Effector CD8-positive, alpha-beta T cell (primary cell): Measurements from ENCODE around the gene GRIK5.
A peak's percentile ranks its signal among the peaks of the same experiment; 100 is the strongest.
"Not testable (repeated sequence)": the region's sequence is repeated elsewhere in the genome, so short reads cannot be mapped to it uniquely, and the experiment has no call there.

Source experiments
- DNase-seq: peaks from one replicate; lab custom pipeline; 2025; lab: John Stamatoyannopoulos, UW

The GRIK5 gene

DNA sequence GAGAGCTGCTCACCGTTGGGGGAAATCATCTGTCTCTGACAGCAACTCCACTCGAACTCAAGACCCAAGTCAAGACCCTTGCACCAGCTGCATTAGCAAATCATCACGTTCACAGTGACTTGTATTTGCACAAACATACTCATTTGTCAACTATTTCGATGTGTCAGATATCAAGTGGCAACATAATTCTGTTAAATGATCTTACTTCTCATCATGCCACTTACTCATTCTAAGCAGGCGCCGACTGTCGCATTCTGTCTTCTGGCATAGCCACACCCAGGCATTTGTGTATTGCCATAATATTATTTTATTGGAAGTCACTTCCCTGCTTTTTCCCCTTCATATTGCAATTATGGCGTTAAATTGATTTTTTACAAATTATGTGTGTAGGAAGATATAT, 53.0 kb downstream of the GRIK5 start:
- DNase-seq = no peak

- not testable (repeated sequence) for DNase-seq
These were observed 57.3 kb downstream of the GRIK5 start for GRCh38 chr19:42012747-42013146.

DNA sequence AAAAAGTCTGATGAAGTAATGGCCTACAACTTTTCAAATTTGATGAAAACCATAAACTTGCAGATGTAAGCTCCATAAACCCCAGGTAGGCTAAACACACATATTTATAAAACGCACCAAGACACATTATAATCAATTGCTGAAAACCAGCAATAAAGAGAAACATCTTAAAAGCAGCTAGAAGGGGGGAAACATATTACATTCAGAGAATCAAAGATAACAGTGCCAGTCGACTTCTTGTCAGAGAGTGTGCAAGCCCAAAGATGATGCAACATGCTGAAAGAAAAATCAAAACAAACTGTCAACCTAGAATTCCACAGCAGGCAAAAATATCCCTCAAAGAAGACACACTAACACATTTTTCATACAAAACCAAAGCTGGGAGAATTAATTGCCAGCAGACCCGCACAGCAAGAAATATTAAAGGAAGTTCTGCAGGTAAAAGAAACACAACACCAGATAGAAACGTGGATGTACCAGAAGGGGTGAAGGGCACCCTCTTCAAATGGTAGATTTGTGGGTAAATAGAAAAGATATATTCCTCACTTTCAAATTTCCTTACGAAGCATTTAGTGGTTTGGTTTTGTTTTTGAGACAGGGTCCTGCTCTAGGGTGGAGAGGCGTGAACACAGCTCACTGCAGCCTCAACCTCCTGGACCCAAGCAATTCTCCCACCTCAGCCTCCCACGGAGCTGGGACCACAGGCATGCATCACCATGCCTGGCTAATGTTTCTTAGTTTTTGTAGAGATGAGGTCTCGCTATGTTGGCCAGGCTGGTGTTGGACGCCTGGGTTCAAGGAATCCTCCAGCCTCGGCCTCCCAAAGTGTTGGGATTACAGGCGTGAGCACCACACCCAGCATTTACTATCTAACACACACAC, 59.5 kb downstream of the GRIK5 start:
- DNase-seq = no peak

GRCh38 chr19:42006569-42006968, 63.4 kb downstream of the GRIK5 start:
- DNase-seq = no peak

DNA sequence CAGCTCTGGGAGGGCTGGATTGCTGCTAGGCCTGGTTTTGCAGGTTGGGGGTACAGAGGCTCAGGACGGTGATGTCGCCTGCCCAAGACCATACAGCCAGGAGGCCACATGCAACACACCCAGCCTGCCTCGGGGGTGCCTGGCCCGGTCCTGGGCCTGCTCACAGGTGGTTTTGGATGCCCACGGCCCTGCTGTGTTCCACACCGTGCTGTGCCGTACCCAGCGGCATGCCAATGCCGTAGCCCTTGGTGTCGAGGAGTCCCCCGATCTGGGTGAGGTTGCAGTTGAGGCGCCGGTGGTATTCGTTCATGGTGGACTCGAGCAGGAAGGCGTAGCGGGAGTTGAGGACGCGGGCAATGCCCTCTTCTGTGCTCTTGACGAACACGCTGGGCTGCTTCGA, 64.5 kb downstream of the GRIK5 start:
- DNase-seq = no peak

DNA sequence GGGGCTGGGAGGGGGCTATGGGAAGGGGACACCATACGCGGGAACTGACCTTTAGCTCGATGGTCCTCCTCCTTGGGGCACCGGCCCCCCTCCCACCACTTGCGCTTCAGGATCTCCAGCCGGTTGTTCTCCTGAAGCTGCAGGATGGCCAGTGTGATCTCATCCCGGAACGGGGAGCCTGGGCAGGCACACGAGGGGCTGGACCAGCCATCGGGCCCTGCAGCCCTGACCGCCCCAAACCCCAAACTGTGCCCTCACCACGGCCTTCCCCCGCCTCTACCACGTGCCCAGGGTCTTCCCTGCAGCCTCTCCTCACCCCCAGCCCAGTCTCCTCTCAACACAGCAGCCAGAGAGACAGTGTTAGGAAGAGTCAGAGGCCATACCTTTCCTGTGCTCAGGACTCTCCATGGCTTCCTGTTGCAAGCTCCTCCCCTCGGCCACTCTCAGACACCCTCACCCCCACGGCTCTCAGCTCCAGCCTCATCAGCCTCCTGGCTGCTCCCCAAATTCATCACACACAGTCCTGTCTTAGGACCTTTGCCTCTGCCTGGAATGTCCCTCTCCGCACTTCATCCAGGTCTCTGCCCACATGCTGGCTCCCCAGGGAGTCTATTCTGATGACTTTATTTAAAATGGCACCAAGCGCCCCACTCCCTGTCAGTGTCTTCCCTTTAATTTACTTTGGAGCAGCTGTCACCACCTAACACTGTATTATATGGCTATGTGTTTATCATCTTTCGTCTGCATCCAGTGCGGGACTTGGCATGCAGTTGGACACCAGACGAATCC, 66.3 kb downstream of the GRIK5 start:
- DNase-seq = no peak

DNA sequence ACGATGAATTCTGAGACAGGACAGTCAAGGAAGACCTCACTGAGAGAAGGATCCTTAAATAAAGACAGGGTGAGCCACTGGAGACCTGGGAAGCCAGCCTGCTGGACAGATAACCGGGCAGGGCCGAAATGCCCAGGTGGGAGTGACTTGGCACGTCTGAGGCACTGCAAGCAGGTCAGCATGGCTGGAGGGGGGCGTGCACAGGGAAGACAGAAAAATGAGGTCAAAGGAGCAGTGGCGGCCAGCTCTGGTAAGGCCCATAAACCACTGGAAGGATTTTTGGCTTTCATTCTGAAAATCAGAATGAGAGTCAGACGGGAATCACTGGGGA, 70.2 kb downstream of the GRIK5 start:
- DNase-seq = no peak

DNA sequence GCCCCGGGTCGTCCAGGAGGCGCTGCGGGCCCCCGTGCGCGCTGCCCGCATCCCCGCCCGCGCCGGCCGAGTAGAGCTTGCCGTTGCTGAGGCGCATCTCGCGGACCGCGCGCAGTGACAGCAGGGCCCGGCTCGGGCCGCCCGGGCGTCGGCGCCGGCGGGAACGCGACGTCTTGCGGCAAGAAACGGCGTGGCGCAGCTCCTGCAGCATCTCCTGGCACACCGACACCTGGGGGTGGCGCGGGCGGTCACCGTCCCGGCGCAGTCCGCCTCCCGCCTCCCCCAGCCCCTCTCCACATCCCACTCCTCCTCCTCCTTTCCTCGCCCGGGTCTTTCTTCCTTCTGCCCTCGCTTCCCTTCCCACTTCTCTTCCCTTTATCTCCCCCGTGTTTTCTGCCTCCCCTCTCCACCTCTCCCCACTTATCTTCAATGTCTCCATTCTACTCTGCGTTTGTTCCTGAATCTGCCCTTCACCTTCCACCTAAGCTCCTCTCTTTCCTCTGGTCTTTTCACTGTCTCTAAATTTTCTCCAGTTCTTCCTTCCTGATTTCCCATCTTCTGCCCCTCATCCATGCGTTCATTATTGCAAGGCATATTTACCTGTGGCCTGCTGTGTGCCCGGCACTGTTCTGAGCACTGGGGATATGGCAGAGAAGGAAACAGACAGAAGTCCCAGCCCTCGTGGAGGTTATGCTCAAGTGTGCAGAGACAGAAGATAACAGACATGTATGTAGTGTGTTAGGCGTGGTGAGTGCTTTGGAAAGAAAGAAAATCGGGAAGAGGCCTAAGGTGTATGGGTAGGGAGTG, 70.7 kb downstream of the GRIK5 start:
- no peak for DNase-seq

- no peak for DNase-seq
These were observed 71.6 kb downstream of the GRIK5 start for GRCh38 chr19:41998246-41999020.

- no peak for DNase-seq
These were observed 72.2 kb downstream of the GRIK5 start for GRCh38 chr19:41997851-41998229.

- DNase-seq = no peak
These were observed 72.7 kb downstream of the GRIK5 start for GRCh38 chr19:41997121-41997850.

DNA sequence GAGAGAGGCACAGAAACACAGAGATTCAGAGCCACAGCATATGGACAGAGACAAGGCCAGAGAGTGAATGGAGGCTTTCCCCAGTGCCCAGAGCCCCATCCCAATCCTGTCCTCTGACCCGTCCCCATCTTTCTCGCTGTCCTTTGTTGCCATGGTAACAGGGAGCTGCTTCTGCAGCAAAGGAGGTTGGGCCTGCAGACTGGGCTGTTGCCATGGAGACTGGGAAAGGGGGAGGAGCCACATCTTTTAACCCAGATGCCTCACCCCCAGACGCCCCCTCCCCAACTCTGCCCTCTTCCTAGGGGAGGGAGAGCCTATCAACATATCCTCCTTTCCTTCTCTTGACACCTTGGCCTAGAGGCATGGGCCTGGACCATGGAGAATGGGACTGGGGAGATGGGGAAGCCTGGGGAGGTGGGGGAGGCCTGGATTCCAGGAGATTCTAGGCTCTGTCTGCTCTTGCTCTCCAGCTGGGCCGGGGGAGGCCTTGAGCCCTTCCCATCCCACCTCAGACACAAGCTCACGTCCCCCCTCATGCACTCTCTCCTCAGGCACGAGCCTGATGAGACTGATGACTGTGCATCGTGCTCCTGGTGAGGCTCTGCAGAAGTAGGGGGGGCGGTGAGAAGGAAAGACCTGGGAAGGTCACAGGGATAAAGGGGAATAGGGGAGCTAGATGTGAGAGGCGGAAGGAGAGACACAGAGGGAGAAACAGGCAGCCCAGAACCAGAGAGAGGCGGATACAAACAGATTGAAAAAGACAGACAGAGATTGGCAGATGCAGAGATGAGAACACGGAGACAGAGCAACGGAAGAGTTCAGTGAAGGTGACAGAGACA, 73.8 kb downstream of the GRIK5 start:
- no peak for DNase-seq

DNA sequence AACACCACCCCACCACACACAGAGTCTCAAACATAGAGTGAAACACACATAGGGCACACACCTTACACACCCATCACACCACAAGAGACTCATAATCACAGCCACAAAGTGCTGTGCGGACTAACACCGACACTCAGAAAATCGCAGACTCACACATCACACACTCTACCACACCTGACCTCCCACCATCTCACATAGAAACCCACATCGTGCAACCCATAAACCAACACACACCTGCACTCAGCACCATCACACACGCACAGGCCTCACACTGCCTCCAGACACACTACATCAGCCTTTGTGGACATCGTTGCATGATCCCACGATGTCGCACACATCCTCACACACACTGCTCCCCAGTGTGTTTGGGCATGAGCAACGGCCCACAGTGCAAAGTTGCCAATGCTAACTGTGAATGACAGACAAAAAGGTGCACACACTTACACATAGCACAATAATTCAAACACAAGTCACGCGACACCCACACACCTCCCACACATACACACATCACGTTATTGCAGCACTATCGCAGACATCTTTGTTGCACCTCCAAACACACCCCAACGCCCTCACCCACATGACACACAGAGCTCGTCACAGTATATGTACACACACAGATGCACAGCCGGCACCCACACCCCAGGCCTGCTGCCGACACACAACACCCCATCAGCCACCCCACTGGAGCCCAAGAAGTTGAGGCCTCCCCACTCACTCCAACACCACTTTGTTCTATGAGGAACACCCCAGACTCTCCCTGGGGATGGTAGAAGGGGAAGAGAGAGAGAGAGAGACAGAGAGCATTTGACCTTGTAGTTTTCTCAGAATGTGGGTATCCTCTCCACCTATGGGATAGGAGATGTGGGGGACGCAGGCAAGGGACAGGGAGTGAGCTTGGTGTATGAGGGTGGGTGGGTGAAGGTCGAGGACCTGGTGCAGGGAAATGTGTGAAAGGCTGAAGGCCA, 74.7 kb downstream of the GRIK5 start:
- DNase-seq = no peak

DNA sequence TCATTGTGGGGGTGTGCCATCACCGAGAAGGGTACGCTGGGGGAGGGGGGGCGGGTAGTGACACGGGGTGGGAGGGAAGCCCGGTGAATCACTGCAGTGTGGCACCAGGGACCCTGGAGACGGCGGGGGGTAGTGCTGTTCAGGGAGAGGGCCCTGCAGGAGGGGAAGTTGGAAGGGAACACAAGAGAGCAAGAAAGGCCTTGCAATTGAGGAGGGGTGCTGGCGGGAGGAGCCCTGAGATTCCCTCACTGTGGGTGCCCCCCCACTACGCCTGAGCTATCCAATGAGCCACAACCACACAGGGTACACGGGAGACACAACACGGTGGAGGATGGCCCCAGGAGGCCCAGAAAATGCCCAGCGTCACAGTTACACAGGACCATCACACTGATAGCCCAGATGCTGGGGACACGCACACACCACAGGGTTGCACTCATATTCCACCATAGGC, 75.5 kb downstream of the GRIK5 start:
- DNase-seq = peak; percentile 46

DNA sequence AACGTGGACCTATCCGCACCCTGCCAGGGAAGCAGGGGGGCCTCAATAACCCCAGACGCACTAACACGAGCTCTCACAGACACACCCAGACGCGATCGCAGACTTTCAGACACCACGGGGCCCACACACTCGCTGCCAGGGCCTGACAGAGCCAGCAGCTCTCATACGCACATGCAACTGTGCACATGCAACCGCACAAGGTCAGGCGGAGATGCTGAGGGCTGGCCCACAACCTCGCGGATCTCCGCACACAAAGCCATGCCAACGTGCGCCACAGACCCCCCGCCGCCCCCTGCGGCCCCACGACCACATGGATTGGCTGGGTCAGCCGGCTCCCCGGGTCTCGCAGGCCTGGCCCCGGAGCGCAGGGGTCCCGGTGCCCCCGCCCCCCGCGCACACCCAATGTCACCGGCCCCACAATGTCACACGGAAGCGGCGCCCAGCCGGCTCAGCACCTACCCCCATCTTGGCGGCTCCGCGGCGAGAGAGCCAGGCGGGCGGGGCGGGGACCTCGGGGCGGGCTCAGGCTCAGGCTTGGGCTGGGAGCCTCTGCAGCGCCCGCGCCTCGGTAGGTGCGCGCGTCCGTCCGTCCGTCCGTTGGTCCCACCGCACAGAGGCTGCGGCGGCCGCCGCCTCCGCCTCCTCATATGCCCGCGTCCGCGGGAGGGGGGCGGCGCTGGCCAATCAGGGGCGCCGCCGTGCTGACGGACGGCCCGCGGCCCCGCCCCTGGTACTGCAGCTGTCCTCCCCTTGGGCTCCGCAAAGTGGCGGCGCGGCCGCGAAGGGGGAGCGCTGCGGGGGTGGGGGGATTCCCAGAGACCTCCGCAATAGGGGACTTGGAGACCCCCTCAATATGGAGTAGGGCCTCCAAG, 76.2 kb downstream of the GRIK5 start, which contains the start of gene ATP1A3:
Gene ATP1A3 (minus strand): TSS at position 619 of the 872 bp plus-strand sequence. CDS start 154 bp downstream, at position 465.
- DNase-seq = peak; percentile 46

DNA sequence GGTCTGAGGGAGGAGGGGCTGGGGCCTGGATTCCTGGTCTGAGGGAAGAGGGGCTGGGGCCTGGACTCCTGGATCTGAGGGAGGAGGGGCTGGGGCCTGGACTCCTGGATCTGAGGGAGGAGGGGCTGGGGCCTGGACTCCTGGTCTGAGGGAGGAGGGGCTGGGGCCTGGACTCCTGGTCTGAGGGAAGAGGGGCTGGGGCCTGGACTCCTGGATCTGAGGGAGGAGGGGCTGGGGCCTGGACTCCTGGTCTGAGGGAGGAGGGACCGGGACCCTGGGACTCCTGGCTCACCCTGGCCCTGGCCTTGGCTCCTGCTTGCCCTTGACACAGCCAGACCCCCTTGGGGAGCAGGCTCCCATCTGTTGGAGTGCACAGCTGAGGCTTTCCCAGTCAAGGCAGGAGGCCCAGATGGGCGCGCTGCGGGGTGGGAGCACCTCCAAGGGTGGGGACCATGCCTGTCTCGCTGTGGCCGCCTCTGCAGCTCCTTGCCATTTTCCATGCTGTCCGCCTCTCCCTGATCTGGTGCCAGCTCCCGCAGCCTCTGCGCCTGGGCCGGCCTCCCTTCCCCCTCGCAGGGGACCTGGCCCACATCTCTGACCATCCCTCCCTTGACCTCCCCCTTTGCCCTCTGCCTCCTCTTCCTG, 78.0 kb downstream of the GRIK5 start:
- DNase-seq = not testable (repeated sequence)

- DNase-seq = no peak
These were observed 79.0 kb downstream of the GRIK5 start for GRCh38 chr19:41991025-41991424.
